Ecto neural progenitor cell (in vitro differentiated cells): ENCODE results near the gene SMCHD1.

Source experiments
- DNase-seq: peaks from one replicate; pipeline ENCODE4 v3.0.0-alpha.2; 2018; ENCODE audit warnings: low spot score

SMCHD1 gene

DNA sequence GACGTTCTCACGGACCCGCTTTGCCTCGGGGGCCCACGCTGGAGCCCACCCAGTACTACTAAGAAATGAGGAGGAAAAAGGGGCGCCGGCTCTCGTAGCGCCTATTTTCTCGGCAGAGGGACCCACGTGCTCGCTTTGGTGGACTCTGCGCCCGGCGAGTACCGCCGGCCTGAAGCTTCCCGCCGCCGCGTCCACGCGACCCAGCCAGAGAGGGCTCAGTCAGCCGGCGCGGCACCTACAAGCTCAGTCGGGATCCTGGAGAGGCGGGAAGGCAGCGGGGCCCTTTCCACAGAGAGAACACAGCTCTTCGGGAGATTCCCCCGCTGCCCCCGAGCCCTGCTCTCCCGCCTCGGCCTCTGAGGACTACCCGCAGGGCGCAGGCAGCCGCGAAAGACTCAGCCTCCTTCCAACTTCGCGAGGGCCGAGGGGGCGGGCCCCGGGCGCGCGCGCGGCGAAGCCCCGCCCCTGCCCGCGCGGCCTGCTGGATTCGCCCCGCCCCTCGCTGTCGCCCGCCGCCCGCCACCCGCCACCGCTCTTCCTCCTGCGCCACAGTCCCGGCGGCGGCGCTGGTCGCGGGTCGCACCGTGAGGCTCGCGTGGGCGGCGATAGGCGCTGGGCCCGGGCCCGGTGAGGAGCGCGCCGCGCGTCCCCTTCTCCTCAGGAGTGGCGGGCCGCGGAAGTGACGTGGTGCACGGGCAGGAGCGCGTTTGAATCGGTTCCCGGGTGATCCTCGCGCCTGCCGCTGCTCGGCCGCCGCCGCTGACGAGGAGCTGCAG, at the start of gene SMCHD1:
Gene SMCHD1 (plus strand): TSS at position 549 of the 776 bp plus-strand sequence. CDS start 350 bp downstream, outside the sequence.
- DNase-seq, result peak; percentile 89

DNA sequence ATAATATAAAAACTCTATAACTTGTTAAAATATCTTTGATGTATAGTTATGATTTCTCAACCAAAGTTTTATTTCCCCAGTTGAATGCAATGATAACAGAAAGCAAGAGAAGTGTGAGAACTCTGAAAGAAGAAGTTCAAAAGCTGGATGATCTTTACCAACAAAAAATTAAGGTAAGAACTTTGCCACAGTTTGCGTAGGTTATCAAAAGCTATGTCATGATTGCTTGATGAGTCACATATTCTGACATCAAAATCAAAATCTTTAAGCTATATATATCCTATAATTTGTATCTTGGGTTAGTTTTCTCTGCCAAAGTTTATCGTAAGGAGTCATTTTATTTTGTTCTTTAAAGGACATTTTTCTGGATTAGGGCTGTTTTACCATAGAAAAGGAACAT, 49.2 kb upstream of the SMCHD1 start:
- no peak for DNase-seq

DNA sequence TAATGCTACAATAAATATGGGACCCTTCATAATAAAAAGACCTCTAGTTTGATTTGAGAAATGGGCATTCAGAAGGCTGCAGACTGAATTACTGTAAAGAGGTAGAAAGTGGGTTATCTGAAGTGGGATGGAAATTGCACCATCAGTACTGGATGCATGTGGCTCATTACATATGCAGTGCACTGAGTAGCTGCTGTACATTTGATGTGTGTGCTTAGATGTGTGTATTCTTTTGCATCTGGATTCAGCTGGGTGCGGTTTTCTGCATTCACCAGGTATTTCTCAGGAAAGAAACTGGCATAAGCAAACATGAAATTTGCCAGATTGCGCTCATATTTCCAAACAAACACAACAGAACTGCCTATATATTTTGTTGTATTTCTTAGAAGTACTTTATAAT, 45.9 kb upstream of the SMCHD1 start:
- no peak for DNase-seq

DNA sequence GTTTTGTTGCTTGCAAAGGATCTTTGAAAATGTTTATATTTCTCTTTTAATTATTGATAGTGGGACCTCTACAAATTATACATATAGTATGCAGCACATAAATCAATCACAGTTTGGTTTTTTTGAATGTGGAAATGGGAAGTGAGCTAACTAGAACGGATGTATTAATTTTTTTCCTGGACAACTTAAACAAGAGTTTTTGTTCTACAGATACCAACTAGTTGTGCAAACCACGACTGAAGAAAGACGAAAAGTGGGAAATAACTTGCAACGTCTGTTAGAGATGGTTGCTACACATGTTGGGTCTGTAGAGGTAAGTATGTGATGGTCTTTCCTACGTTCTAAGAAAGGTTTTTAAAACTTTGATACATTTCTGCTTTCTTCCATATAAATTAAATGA, 45.0 kb upstream of the SMCHD1 start:
- DNase-seq, result no peak

DNA sequence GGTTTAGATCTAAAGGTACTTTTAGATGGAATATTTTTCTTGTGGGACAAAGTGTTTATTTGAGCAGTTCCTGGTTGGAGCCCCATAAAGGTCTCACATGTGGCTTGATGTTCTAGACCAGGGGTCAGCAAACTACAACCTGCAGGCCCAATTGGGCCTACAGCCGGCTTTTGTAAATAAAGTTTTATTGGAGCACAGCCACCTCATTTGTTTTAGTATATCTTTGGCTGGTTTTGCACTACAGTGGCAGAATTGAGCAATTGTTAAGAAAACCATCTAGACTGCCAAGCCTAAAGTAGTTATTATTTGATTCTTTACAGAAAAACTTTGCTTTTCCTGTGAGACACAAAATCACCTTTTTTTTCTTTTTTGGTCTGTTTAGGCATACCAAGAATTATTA, 42.5 kb upstream of the SMCHD1 start:
- no peak for DNase-seq

DNA sequence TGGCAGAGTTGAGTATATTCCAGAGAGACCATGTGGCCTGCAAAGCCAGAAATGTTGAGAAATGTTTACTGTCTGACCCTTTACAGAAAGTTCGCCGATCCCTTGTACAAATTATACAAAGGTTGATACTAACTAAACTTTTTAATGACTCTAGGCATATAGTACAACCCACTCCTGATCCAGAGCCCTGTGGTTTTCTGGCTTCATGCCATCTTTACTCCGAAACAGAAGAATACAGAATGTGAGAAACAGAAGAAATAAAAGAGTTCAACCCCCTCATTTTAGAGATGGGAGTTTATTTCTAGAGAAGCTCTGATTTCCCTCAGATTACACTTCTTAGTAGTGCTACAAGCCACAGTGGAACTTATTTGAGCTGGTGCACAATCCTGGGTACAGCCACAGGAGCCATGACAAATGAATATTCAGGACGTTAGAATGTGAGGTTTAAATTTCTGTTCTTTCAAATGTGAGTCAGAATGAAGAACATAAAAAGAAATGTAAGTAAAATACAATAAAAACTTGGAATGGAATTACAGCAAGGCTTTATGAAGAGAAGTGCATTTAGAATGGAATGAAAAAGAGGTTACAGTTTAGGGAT, 38.0 kb upstream of the SMCHD1 start:
- no peak for DNase-seq

DNA sequence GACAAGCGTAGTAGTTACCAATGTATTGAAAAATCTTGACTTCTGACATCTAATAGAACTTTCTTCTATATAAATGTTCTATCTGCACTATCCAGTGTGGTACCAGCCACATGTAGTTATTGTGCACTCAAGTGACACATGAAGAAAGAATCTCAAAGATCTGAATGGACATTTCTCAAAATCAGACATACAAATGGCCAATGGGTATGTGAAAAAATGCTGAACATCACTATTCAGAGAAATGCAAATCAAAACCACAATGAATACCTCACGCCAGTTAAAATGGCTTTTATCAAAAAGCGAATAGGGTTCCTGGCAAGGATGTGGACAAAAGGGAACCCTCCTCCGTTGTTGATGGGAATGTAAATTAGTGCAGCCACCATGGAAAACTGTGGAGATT, 37.5 kb upstream of the SMCHD1 start:
- no peak for DNase-seq

DNA sequence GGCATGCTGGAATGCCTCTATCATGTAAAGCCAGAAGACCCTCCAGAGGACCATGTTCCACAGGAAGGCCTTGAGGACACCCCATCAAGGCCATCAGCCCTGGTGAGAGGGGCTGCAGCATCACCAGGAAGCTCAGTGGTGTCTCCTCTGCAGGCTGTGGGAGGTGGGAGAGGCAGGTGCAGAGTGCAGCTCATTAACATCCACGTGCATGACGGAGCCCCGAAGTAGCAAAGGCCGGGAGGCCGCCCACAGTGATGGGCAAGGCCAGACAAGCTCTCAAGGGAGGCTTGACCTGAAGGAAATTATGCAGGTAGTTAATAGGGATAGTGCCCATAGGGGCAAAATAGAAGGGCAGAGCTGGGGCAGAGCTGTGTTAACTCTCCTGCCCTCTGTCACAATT, 30.3 kb upstream of the SMCHD1 start:
- DNase-seq, result no peak

DNA sequence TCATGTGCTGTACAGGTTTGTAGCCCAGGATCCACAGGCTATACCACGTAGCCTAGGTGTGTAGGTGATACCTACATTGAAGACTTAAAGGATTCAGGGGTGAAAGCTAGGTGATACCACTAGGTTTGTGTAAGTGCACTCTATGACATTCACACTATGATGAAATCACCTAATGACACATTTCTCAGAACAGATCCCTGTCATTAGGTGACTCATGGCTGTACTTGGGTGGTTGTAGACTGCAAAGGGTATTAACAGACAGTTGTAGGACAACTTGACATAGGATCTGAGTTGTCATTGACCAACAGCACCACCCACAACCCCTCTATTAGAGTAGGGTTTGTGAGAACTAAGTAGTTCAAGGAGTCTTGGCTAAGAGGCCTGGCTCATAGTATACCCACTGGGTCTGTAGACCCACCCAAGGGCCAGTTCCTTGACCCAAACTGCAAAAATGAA, 27.7 kb upstream of the SMCHD1 start:
- DNase-seq, result no peak

DNA sequence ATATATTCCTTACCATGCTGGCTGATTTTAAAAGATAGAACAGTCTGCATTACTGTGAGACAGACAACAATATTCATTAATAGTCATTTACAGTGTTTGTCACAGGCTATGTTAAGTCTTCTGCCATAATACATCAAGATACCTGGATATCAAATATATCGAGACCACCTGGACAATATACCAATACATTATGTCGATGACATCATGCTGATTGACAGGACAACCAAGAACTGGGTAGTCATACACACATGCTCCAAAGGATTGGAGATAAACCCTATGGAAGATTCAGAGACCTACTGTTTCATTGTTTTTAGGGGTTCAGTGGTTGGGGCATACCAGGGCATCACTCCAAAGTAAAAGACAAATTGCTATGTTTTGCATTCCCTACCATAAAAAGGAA, 26.5 kb upstream of the SMCHD1 start:
- no peak for DNase-seq

DNA sequence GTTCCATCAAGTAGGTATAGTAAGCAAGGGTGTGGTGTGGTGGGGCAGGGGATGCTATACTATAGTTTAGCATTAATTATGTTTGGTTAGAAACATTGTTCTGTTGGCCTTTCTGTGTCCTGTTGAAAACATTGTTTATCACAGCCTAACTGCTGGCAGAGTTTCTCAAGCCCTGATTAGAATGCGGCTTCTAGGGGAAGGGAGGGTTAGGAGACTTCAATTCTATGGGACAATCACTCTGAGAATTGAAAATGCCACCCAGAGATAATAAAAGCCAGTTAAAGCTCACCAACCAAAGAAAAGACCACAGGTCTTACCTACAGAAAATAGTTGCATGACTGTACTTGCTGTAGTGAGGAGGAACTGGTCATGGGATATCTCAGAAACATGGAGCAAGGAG, 19.9 kb upstream of the SMCHD1 start:
- no peak for DNase-seq

DNA sequence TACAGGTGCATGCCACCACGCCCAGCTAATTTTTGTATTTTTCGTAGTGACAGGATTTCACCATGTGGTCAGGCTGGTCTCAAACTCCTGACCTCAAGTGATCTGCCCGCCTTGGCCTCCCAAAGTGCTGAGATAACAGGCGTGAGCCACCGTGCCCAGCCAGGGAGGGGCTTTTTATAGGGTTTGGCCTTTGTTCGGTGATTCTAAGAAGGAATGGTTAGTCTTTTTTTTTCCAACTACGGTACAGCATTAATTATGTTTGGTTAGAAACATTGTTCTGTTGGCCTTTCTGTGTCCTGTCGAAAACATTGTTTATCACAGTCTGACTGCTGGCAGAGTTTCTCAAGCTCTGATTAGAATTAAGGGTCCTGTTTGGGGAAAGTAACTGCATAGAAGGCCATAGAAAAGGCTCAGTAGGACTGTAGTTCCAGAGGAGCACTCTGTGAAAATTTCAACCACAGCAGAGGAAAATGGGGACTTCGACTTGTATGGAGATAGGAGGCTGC, 19.3 kb upstream of the SMCHD1 start:
- DNase-seq, result no peak

DNA sequence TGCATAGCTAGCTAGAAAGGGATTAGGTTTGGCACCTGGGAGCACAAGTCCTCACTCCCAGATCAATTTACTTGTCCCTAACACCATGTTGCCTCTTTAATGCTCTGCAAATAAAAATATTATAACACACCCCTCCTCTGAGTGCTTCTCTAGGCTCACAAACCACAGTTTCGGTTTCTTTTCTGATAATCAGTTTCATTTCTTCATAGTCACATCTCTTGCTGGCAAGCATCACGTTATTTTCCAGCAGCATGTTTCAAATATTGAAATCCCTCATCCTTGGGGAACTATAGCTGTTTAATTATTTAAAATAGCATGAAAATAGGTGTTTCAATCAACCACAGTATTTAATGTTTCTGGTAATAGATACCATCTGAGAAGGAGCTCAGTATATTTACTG, 13.9 kb upstream of the SMCHD1 start:
- DNase-seq, result no peak

DNA sequence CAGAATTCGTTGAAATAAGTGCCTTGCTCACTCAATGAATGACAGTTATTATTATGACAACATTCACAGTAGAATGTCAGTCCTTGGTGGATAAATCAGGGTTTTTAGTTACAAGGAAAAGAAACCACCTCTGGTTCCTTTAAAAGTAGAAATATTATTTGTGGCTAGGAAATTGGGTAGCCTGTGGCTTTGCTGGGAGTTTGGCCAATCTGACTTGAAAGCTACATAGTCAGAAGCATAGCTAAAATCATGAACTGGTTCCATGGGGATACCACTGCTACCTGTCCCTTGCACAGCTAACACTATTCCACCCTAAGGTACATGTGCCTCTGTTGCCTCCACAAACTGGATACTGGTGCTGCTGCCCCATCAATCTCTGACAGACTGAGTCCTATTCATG, 12.8 kb upstream of the SMCHD1 start:
- no peak for DNase-seq

DNA sequence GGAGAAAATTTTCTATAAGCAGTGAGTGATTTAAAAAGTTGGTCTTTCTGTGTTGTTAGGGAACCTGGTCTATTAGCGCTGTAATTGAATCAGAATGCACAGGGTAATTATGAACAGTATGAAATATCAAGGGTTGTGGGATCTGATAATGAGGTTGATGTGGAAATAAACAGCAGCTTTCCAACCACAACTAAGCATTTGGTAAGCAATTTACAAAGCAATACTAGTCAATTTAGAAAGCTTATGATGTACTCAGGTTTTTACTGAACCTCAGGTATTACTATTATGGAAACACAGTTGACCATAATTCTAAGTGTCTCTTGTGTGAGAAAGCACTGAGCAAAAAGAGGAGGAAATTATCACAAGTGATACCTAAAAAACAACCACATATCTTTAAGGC, 11.0 kb upstream of the SMCHD1 start:
- no peak for DNase-seq

DNA sequence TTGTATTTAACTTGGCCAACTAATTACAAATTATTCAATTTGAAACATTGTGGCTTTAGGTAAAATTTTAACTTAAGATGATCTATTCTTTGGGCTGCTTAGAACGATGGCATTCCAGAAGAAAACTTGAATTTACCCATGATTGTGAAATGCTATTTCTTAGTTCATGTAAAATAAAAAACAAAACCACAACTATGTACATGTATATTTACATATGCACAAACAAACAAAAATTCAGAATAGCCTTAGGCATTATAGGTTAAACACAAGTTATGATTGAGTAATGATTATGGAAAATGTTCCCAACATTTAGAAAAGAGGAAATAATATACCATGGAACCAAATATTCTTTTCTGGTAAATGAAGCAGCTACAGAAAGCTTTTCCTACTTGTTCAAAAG, 3.5 kb upstream of the SMCHD1 start:
- no peak for DNase-seq

DNA sequence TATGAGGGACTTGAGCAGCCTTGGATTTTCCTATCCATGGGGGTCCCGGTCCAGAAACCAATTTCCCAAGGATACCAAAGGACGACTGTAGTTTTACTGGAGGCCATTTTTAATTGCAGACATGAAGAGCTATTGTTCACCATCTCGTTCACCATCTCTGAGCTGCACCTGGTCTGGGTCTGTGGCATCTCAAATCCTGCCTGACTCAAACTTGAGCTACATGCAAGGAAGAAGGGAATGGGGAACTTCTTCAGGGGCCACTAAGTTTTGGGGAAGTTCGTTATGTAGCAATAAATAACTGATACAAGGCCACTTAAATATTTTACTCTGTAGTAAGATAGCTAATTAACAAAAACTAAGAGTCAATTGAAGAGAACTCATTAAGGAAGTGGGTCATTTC, 2.1 kb upstream of the SMCHD1 start:
- no peak for DNase-seq

DNA sequence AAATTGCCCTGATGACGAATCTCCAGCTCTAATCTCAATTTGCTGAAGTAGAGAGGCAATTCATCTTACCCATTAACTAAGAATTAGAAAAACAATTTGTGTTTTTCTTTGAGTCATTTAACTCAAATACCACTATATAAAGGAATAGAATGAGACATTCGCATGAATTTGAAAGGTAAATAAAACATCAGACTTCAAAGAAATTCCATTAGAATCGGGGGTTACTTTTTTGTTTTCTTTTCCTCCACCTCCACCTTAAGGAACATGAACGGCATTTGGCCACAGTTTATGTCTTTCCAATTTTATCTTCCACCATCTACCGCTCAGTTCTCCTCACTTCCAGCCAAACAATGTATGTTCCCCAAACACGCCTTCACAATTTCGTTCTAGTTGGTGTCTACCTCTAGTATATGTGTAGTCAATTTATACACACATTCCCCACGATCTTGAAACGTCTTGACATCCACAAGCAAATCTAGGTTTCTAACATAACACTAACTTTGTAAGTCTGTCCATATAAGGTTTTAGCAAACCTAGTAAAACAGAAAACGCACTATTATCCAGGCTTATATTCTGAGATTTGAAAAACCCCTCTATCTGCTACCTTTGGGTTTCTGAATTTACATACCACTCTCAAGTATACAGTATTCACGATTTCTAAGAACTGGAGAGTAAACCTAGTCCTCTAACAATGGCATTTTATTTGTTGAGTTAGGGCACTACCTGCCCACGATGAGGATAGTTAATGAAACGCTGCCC, 1.2 kb upstream of the SMCHD1 start:
- no peak for DNase-seq

DNA sequence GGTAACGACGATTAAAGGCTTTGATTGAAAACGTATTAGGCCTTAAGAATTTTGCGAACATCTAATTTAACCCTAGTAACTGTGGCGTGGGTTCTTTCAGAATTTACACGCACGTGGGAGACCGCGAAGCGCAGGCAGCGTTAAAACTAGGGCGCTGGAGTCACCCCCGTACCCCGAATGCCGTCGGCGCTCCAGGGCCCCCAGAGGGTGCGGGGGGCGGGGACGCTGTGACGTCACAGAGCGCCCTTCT, 673 bp upstream of the SMCHD1 start:
- DNase-seq, result no peak

DNA sequence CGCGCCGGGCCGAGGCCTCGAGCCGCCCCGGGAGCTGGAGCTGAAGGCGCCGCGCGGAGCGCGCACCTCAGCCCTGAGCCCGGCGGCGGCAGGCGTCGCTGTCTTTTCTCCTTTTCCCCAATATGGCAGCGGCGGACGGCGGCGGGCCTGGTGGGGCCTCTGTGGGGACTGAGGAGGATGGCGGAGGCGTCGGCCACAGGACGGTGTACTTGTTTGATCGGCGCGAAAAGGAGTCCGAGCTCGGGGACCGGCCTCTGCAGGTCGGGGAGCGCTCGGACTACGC, 369 bp downstream of the SMCHD1 start:
- no peak for DNase-seq

DNA sequence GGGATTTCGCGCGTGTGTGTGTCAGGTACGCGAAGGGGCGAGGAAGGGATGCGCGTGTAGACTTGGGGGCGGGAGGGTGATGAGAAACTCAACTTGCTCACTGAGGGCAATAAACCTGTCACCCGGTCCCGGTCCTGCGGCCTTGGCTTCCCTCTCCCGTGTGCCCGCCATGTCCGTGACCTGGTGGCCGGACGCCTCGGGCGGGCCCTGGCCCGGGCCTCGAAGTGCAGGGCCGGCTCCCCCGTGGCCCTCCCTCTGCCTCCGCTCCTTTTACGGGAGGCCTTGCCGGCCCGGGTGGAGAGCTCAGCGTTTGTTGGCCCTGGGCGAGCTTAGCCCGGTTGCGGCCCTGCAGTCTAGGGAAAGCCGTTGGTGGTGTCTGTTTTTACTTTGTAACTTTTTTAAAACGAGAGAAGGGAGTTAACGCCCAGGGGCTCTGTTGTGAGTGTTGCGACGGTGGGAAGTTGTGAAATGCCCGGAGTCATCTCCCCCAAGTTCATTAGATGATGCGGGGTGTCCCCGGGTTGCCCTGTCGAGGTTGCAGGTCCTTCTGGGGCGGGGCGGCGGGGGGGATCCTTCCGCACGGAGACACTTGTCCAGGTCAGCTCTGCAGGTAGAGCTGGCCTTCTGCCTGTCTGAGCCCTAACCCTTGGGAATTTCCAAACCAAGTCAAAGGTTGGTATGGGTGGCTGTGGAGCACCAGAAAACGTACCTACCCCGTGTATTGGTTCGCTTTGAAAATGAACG, 883 bp downstream of the SMCHD1 start:
- peak; percentile 56 for DNase-seq

DNA sequence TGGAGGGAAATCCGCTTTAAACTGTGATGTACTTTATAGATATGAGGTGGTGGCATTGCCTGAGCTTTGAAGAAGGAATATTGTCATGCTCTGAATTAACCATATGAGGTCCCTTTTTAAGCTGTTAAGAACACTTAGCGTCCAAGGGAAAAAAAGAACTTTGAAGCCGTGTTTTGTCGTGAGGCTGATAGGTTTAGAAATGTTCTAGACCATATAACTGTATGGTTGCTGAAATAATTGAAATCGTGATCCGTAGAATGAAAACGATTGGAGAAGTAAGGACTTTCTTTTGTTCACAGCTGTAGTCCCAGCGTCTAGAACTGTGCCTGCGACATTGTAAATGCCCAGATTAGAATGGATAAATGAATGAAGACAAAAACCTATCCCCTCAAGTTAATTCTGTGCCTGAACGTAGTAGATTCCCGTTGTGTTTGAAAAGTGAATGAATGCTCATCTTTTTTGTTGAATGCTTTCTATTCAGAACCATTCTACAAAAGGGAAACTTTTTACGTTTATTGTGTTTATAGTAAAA, 1.5 kb downstream of the SMCHD1 start:
- no peak for DNase-seq
